Measurements from ENCODE around the gene AOAH.
"Not testable (repeated sequence)": the region's sequence is repeated elsewhere in the genome, so short reads cannot be mapped to it uniquely, and the experiment has no call there.

AOAH gene

GRCh38 chr7:36507475-36508440, 216.5 kb downstream of the AOAH start:
- no peak for DNase-seq (ENCODE audit: low read depth)

- DNase-seq (ENCODE audit: low read depth): no peak
Observed at GRCh38 chr7:36506820-36507219, 217.5 kb downstream of the AOAH start.

- DNase-seq (ENCODE audit: low read depth): no peak
Observed at GRCh38 chr7:36506130-36506798, 218.0 kb downstream of the AOAH start.

GRCh38 chr7:36504617-36505016, 219.7 kb downstream of the AOAH start:
- not testable (repeated sequence) for DNase-seq (ENCODE audit: low read depth)

- not testable (repeated sequence) for DNase-seq (ENCODE audit: low read depth)
Observed at GRCh38 chr7:36504216-36504615, 220.1 kb downstream of the AOAH start.

GRCh38 chr7:36497775-36498174, 226.5 kb downstream of the AOAH start:
- no peak for DNase-seq (ENCODE audit: low read depth)

GRCh38 chr7:36497176-36497575, 227.1 kb downstream of the AOAH start:
- DNase-seq (ENCODE audit: low read depth): not testable (repeated sequence)

- DNase-seq (ENCODE audit: low read depth): no peak
Observed at GRCh38 chr7:36496576-36496975, 227.7 kb downstream of the AOAH start.

- no peak for DNase-seq (ENCODE audit: low read depth)
Observed at GRCh38 chr7:36491317-36491716, 233.0 kb downstream of the AOAH start.

GRCh38 chr7:36490419-36490830, 233.9 kb downstream of the AOAH start:
- DNase-seq (ENCODE audit: low read depth): no peak

GRCh38 chr7:36488672-36489071, 235.6 kb downstream of the AOAH start:
- DNase-seq (ENCODE audit: low read depth): not testable (repeated sequence)

- DNase-seq (ENCODE audit: low read depth): no peak
Observed at GRCh38 chr7:36487756-36488336, 236.4 kb downstream of the AOAH start.

GRCh38 chr7:36486336-36486735, 238.0 kb downstream of the AOAH start:
- no peak for DNase-seq (ENCODE audit: low read depth)

GRCh38 chr7:36484265-36484664, 240.0 kb downstream of the AOAH start:
- no peak for DNase-seq (ENCODE audit: low read depth)

GRCh38 chr7:36483853-36484252, 240.4 kb downstream of the AOAH start:
- not testable (repeated sequence) for DNase-seq (ENCODE audit: low read depth)

GRCh38 chr7:36478745-36479144, 245.5 kb downstream of the AOAH start:
- no peak for DNase-seq (ENCODE audit: low read depth)

GRCh38 chr7:36475381-36475780, 248.9 kb downstream of the AOAH start:
- DNase-seq (ENCODE audit: low read depth): no peak

- no peak for DNase-seq (ENCODE audit: low read depth)
Observed at GRCh38 chr7:36475011-36475342, 249.3 kb downstream of the AOAH start.

- no peak for DNase-seq (ENCODE audit: low read depth)
Observed at GRCh38 chr7:36474283-36475010, 249.8 kb downstream of the AOAH start.

- no peak for DNase-seq (ENCODE audit: low read depth)
Observed at GRCh38 chr7:36473454-36474282, 250.6 kb downstream of the AOAH start.

GRCh38 chr7:36472141-36472729, 252.1 kb downstream of the AOAH start:
- DNase-seq (ENCODE audit: low read depth): no peak
